Neutrophil (primary cell): ENCODE measurements around the gene SOBP.

Experiments used
- H3K27ac ChIP-seq: fragments of 200-600 bp; sonication (generic); 2 replicates; pipeline ENCODE4 v1.5.1; 2016; ENCODE audit warnings: mild to moderate bottlenecking, moderate library complexity
- H3K27me3 ChIP-seq: fragments of 200-600 bp; sonication (generic); 2 replicates; pipeline ENCODE4 v1.6.0; 2016; ENCODE audit warnings: mild to moderate bottlenecking
- H3K36me3 ChIP-seq: fragments of 200-600 bp; sonication (generic); 2 replicates; pipeline ENCODE4 v1.5.1; 2017
- H3K4me1 ChIP-seq, 2 experiments: fragments of 200-600 bp in 1 of 2; sonication (generic) in 1 of 2; 1 replicate in 1 of 2; 2 replicates in 1 of 2; pipeline versions ENCODE4 v1.5.1 to v1.6.1; 2013 to 2016; ENCODE audit warnings: low read depth in 1 of 2, low read length in 1 of 2, mild to moderate bottlenecking in 1 of 2, moderate library complexity in 1 of 2; ENCODE audit not compliant: control insufficient read depth in 1 of 2, insufficient read depth in 1 of 2
- H3K4me3 ChIP-seq, 2 experiments: fragments of 200-600 bp in 1 of 2; sonication (generic) in 1 of 2; 1 replicate in 1 of 2; 2 replicates in 1 of 2; pipeline ENCODE4 v1.5.1; 2013 to 2016; ENCODE audit warnings: low read depth in 1 of 2, low read length in 1 of 2, mild to moderate bottlenecking in 1 of 2, moderate library complexity in 1 of 2
- H3K9me3 ChIP-seq: fragments of 200-600 bp; sonication (generic); 2 replicates; pipeline ENCODE4 v1.5.1; 2016
- TF ChIP-seq, protein P1 (sequence below): fragments of 200-600 bp; sonication (generic); IDR thresholded peaks from 2 replicates; pipeline ENCODE4 v1.5.1; 2016; ENCODE audit warnings: antibody characterized with exemption

SOBP gene

DNA sequence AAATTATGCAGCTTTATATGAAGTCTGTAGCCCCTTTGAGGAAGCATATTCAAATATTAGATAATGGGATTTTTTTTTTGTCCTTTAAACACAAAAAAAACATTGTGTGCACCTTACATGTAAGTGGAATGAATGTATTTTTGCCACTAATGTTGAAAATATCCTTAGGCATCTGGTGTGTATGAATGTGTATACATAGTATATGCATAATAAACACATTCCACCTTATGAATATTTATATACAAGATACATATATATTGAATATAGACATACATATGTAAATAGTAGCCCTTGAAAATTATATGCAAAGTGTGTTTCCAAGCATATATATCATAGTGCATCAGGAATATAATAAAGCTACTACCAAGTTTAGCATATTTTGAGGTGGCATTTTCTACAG is 94.8 kb downstream of the SOBP start:
- H3K27ac ChIP-seq = no peak overlapping the region
- no peaks in the 10 kb centered on the region for H3K9me3 ChIP-seq
- TF ChIP-seq, protein P1, sequence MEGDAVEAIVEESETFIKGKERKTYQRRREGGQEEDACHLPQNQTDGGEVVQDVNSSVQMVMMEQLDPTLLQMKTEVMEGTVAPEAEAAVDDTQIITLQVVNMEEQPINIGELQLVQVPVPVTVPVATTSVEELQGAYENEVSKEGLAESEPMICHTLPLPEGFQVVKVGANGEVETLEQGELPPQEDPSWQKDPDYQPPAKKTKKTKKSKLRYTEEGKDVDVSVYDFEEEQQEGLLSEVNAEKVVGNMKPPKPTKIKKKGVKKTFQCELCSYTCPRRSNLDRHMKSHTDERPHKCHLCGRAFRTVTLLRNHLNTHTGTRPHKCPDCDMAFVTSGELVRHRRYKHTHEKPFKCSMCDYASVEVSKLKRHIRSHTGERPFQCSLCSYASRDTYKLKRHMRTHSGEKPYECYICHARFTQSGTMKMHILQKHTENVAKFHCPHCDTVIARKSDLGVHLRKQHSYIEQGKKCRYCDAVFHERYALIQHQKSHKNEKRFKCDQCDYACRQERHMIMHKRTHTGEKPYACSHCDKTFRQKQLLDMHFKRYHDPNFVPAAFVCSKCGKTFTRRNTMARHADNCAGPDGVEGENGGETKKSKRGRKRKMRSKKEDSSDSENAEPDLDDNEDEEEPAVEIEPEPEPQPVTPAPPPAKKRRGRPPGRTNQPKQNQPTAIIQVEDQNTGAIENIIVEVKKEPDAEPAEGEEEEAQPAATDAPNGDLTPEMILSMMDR = no peak
- peaks cover 55% of the 10 kb centered on the region for H3K27me3 ChIP-seq
- H3K36me3 ChIP-seq = no peaks in the 10 kb centered on the region
- no peaks in the 10 kb centered on the region for H3K4me1 ChIP-seq
- H3K4me3 ChIP-seq = no peak overlapping the region

DNA sequence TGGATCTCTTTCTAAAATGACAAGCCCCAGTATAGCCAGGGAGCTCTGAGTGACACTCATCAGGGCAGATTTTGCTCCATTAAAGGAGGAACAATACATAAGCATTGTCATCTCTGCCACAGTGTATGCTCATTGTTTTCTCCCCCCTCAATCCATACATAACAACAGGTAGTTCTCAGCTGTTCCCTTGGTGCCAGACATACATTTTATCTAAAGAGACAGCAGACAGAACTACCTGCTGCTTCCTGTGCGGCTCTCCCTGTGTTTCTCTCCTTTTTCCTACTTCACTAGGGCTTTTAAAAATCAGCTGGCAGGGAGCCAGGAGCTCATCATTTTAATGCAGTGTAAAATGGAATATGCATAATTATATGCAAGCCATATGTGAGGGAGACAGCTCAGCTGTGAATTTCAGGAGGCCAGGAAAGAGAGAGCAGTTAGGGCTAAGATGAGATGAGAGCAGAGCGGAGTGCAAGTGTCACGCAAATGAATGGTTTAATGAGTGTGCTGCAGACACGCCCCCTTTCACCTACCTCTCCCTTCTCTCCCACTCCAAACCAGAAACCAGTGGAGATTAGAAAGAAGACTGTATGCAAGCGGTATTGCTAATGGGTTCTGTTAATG is 96.0 kb downstream of the SOBP start:
- no peak overlapping the region for H3K27ac ChIP-seq
- no peaks in the 10 kb centered on the region for H3K4me1 ChIP-seq
- H3K4me3 ChIP-seq = no peak overlapping the region
- peaks cover 55% of the 10 kb centered on the region for H3K27me3 ChIP-seq
- H3K36me3 ChIP-seq = no peaks in the 10 kb centered on the region
- H3K9me3 ChIP-seq = no peaks in the 10 kb centered on the region
- TF ChIP-seq, protein P1 = no peak

DNA sequence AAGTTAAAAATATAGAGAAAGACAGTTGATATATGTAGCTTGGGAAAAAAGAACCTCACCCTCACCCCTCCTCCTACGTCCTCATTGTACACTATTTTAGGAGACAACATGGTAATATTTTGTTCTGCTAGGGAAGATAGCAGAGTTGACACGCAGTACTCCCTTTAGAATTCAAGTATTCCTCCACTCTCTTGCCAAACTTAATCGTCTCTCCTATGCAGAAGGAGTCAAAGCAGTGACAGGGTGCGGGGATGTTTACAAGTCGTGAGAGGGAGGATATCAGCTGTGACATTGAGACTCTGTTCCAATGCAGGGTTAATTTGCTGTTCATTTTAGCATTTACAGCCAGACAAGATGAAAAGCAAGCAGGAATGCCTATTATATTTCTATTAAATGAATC is 97.5 kb downstream of the SOBP start:
- Histone ChIP-seq H3K27me3 (peaks cover 53% of the 10 kb centered on the region), H3K36me3 (no peaks in the 10 kb centered on the region), H3K4me3 (no peak overlapping the region), H3K4me1 (no peaks in the 10 kb centered on the region), H3K9me3 (no peaks in the 10 kb centered on the region), H3K27ac (no peak overlapping the region)
- TF ChIP-seq, protein P1 = no peak

DNA sequence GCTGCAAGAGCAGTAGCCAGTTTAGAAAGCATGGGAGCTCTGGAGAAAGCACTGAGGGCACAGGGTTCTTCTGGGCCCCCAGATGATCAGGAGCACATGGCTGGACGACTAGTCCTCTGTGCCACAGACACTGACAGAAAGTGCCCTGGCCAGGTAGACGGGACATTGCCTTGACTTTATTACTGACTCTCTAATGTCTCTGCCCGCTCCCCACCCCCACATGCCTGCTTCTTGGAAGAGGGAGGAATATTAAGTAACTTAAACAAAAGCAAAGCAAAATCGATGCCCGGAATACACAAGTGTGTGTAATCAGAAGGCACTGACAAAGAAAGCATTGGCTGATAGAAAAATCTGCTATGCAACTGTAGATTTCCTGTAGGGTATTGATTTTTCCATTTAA is 99.3 kb downstream of the SOBP start:
- Histone ChIP-seq H3K36me3 (no peaks in the 10 kb centered on the region), H3K27ac (no peak overlapping the region), H3K27me3 (peaks cover 67% of the 10 kb centered on the region), H3K4me1 (no peaks in the 10 kb centered on the region), H3K4me3 (no peak overlapping the region), H3K9me3 (no peaks in the 10 kb centered on the region)
- TF ChIP-seq, protein P1 = no peak

DNA sequence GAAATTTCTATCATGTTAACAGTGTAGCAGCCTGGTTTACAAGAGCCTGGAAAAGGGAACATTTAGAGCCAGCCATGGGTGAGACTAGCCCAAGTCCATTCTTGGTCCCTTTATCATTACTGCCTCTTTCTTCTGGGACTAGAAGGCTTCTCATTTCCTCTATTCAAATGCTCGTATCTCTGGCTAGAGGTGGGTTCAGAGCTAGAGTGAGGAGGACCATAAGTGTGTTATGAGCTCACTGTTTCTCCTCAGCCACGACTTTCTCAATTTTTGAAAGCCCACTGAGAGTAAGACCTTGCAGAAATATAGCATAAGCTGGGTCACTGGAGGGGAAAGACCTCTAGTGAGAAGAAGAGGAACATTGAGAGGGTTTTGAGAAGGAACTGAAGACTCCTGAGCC is 100.0 kb downstream of the SOBP start:
- no peak overlapping the region for H3K4me3 ChIP-seq
- no peak overlapping the region for H3K27ac ChIP-seq
- H3K9me3 ChIP-seq = no peaks in the 10 kb centered on the region
- no peaks in the 10 kb centered on the region for H3K4me1 ChIP-seq
- H3K27me3 ChIP-seq = peaks cover 74% of the 10 kb centered on the region
- TF ChIP-seq, protein P1 = no peak
- H3K36me3 ChIP-seq = no peaks in the 10 kb centered on the region
